ENCODE data around the gene ATG16L2.

DNA sequence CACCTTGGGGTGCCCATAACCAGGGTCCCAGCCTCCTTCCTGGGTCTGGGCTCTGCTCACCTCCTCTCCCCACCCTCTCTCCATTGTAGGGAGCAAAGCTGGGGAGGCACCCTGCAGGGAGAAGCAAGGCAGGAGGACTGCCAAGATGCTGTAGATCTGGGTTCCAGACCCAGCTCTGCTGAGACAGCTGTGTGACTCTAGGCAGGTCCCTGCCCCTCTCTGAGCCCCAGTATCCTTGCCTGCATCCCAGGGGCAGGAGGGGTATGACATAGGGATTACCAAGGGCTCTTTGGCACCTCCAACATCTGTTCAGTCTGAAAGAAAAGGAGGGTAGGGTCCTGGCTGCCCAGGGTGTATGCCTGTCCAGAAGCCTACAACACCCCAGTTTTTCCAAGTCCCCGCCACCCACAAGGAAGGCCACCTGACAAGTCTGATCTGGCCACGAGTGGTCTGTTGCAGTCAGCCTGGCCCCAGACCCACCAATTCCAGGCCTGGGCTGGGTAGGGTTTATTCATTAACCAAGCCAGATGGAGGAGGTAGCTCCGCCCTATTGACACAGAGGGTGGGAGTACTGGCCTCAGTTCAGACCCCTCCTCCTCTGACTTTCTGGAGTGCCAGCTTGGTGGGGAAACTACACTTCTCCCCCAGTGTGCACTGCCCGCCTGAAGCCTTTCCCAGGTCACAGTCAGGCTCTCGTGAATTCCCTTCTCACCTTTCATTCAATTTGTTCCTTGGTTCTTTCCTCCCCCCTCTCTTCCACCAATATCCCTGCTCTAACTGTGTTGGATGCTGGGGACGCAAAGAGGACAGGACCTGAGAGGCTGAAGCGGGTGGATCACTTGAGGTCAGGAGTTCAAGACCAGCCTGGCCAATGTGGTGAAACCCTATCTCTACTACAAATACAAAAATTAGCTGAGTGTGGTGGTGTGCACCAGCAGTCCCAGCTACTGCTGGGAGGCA is 35.4 kb upstream of the ATG16L2 start:
- no peak for TF ChIP-seq ZNF274 (IDR thresholded peaks at IDR 0.05; ENCODE audit: low read depth, low read length)
- TF ChIP-seq YY1 (IDR thresholded peaks at IDR 0.05; ENCODE audit: insufficient read depth, insufficient read length): no peak
- TF ChIP-seq SUZ12 (IDR thresholded peaks at IDR 0.05; ENCODE audit: extremely low read depth, insufficient read depth, insufficient read length): no peak
